Right renal pelvis (tissue), 4 donors: Measurements from ENCODE around the gene TFDP1. TPM values are rescaled to one million over a fixed set of nuclear protein-coding genes. Genes with fewer than 3 reads are reported as not detected.
A peak's percentile ranks its signal among the peaks of the same experiment; 100 is the strongest.
"Not testable (repeated sequence)": the region's sequence is repeated elsewhere in the genome, so short reads cannot be mapped to it uniquely, and the experiment has no call there.

Source experiments
- DNase-seq, 4 donors: peaks; one replicate each; pipeline ENCODE4 v3.0.0-alpha.2; 2013; ENCODE audit warnings: low read depth in 4 of 4, low spot score in 3 of 4, missing footprints in 1 of 4
- polyA plus RNA-seq, 4 donors: library from polyadenylated mRNA; unstranded; fragments of 120-200 nt; gene quantifications; one replicate each; pipeline ENCODE4 v1.2.1, GENCODE V29; 2013; ENCODE audit not compliant: insufficient read length in 4 of 4

TFDP1 gene
- polyA plus RNA-seq, 4 donors: 85.0 to 101 (median 90.7) TPM

GRCh38 chr13:113548778-113549621 is 35.6 kb upstream of the TFDP1 start:
- DNase-seq: no peak

GRCh38 chr13:113550453-113550852 is 34.1 kb upstream of the TFDP1 start:
- no peak for DNase-seq

GRCh38 chr13:113551081-113552000 is 33.2 kb upstream of the TFDP1 start:
- DNase-seq: no peak

- DNase-seq: no peak
These were observed 32.5 kb upstream of the TFDP1 start for GRCh38 chr13:113552079-113552478.

GRCh38 chr13:113552786-113553434 is 31.6 kb upstream of the TFDP1 start:
- DNase-seq: no peak

GRCh38 chr13:113553511-113554332 is 30.8 kb upstream of the TFDP1 start:
- DNase-seq: no peak

- no peak for DNase-seq
These were observed 30.2 kb upstream of the TFDP1 start for GRCh38 chr13:113554333-113554700.

GRCh38 chr13:113555141-113555540 is 29.4 kb upstream of the TFDP1 start:
- no peak for DNase-seq

GRCh38 chr13:113557013-113557412 is 27.5 kb upstream of the TFDP1 start:
- no peak for DNase-seq

GRCh38 chr13:113558461-113558860 is 26.1 kb upstream of the TFDP1 start:
- DNase-seq: no peak

- DNase-seq: no peak
These were observed 25.5 kb upstream of the TFDP1 start for GRCh38 chr13:113559061-113559460.

- DNase-seq: no peak
These were observed 24.5 kb upstream of the TFDP1 start for GRCh38 chr13:113559901-113560644.

- no peak for DNase-seq
These were observed 23.7 kb upstream of the TFDP1 start for GRCh38 chr13:113560645-113561416.

- no peak for DNase-seq
These were observed 23.0 kb upstream of the TFDP1 start for GRCh38 chr13:113561417-113562084.

GRCh38 chr13:113562085-113562749 is 22.3 kb upstream of the TFDP1 start:
- peak in 1 of 4 donors; percentile 61 for DNase-seq

- DNase-seq: no peak
These were observed 21.7 kb upstream of the TFDP1 start for GRCh38 chr13:113562844-113563243.

GRCh38 chr13:113563511-113563910 is 21.0 kb upstream of the TFDP1 start:
- not testable (repeated sequence) for DNase-seq
